Peyer's patch (tissue), 4 donors: Measurements from ENCODE around the gene DDX41. TPM values are rescaled to one million over a fixed set of nuclear protein-coding genes. Genes with fewer than 3 reads are reported as not detected.
A peak's percentile ranks its signal among the peaks of the same experiment; 100 is the strongest.

Source experiments
- DNase-seq, 3 donors: peaks; one replicate each; pipeline ENCODE4 v3.0.0-alpha.2; 2017 to 2019
- H3K27ac ChIP-seq, 4 donors: fragments of 200-600 bp; sonication (generic); one replicate each; pipeline ENCODE4 v1.5.1; 2016 to 2019
- H3K27me3 ChIP-seq, 2 donors: fragments of 200-600 bp; sonication (generic); one replicate each; pipeline ENCODE4 v1.5.1; 2019
- H3K36me3 ChIP-seq, 3 donors: fragments of 200-600 bp; sonication (generic); one replicate each; pipeline ENCODE4 v1.5.1; 2016 to 2019
- H3K4me1 ChIP-seq, 4 donors: fragments of 200-600 bp; sonication (generic); one replicate each; pipeline ENCODE4 v1.5.1; 2016 to 2019
- H3K4me3 ChIP-seq, 4 donors: fragments of 200-600 bp; sonication (generic); 1 replicate in 3 of 4; 2 replicates in 1 of 4; pipeline ENCODE4 v1.5.1; 2016 to 2019; ENCODE audit warnings: mild to moderate bottlenecking in 1 of 4
- H3K9me3 ChIP-seq, 4 donors: fragments of 200-600 bp; sonication (generic); one replicate each; pipeline ENCODE4 v1.5.1; 2016 to 2019; ENCODE audit warnings: mild to moderate bottlenecking in 1 of 4
- CTCF ChIP-seq, 6 experiments: fragments of 450-650 bp in 4 of 6; fragments of 200-600 bp in 2 of 6; sonication (generic) in 1 of 6; IDR thresholded peaks; one replicate each; pipeline ENCODE4 v1.5.1; 2017 to 2019; ENCODE audit warnings: antibody characterized with exemption in 6 of 6, mild to moderate bottlenecking in 3 of 6, moderate library complexity in 1 of 6
- POLR2A ChIP-seq, 2 donors: fragments of 450-650 bp; IDR thresholded peaks; one replicate each; pipeline ENCODE4 v1.5.1; 2017; ENCODE audit warnings: antibody characterized with exemption in 2 of 2, mild to moderate bottlenecking in 2 of 2, moderate library complexity in 2 of 2
- total RNA-seq, 4 donors: library from RNA; depleted of rRNA; stranded (reverse); fragments of >200 nt; gene quantifications; one replicate each; pipeline ENCODE4 v1.1.0, GENCODE V29; 2016

Gene DDX41
- total RNA-seq, 4 donors from 2014 or later: 103 to 168 (median 118) TPM

GRCh38 chr5:177495243-177496060 is 21.3 kb downstream of the DDX41 start:
- Histone ChIP-seq H3K9me3 (no peaks in the 10 kb centered on the region), H3K4me1 (peaks cover 7 to 56% (median 24%) of the 10 kb centered on the region in 4 donors), H3K27me3 (no peaks in the 10 kb centered on the region), H3K36me3 (peaks cover 0 to 15% (median 0%) of the 10 kb centered on the region in 3 donors), H3K27ac (peak overlapping the region; percentile 60 to 91 (median 88)), H3K4me3 (peak overlapping the region in 1 of 4 donors; percentile 64)
- no peak for TF ChIP-seq CTCF (IDR thresholded peaks at IDR 0.05)
- no peak for TF ChIP-seq POLR2A (IDR thresholded peaks at IDR 0.05)
- peak in 1 of 3 donors; percentile 66 for DNase-seq

- Histone ChIP-seq H3K9me3 (no peaks in the 10 kb centered on the region), H3K36me3 (peaks cover 0 to 20% (median 0%) of the 10 kb centered on the region in 3 donors), H3K4me3 (peak overlapping the region in 1 of 4 donors; percentile 31), H3K4me1 (peaks cover 7 to 58% (median 24%) of the 10 kb centered on the region in 4 donors), H3K27ac (peak overlapping the region; percentile 60 to 91 (median 88)), H3K27me3 (no peaks in the 10 kb centered on the region)
- DNase-seq: peak in 1 of 3 donors; percentile 63
- TF ChIP-seq CTCF (IDR thresholded peaks at IDR 0.05) (peak in 1 of 6 experiments; percentile 4), POLR2A (IDR thresholded peaks at IDR 0.05) (no peak)
Measured at GRCh38 chr5:177494346-177495195, 22.2 kb downstream of the DDX41 start.

GRCh38 chr5:177493795-177494345 is 22.9 kb downstream of the DDX41 start:
- H3K36me3 ChIP-seq: peaks cover 0 to 23% (median 0%) of the 10 kb centered on the region in 3 donors
- H3K27me3 ChIP-seq: no peaks in the 10 kb centered on the region
- peaks cover 7 to 64% (median 24%) of the 10 kb centered on the region in 4 donors for H3K4me1 ChIP-seq
- H3K9me3 ChIP-seq: no peaks in the 10 kb centered on the region
- no peak overlapping the region for H3K4me3 ChIP-seq
- TF ChIP-seq POLR2A (IDR thresholded peaks at IDR 0.05) (no peak), CTCF (IDR thresholded peaks at IDR 0.05) (no peak)
- DNase-seq: no peak
- peak overlapping the region in 3 of 4 donors; percentile 87 to 91 (median 90) for H3K27ac ChIP-seq

GRCh38 chr5:177492841-177493240 is 23.9 kb downstream of the DDX41 start:
- Histone ChIP-seq H3K9me3 (no peaks in the 10 kb centered on the region), H3K4me1 (peaks cover 7 to 56% (median 23%) of the 10 kb centered on the region in 4 donors), H3K27me3 (no peaks in the 10 kb centered on the region), H3K4me3 (no peak overlapping the region), H3K27ac (peak overlapping the region in 1 of 4 donors; percentile 90), H3K36me3 (peaks cover 0 to 29% (median 0%) of the 10 kb centered on the region in 3 donors)
- no peak for TF ChIP-seq CTCF (IDR thresholded peaks at IDR 0.05)
- no peak for TF ChIP-seq POLR2A (IDR thresholded peaks at IDR 0.05)
- no peak for DNase-seq
